ENCODE measurements around the gene ZC3H18.

Gene ZC3H18

GRCh38 chr16:88533381-88533917 is 36.8 kb upstream of the ZC3H18 start:
- Histone ChIP-seq H3K14ac (ENCODE audit: low read length) (no peak overlapping the region), H3K4me3 (ENCODE audit: low read length in 2 of 2) (peak overlapping the region in 1 of 2 donors; percentile 90)
- no CpG with 5 or more reads among the region's 79 CpGs for WGBS, 2 donors (ENCODE audit: extremely low coverage in 2 of 2, insufficient read length in 2 of 2, insufficient replicate concordance in 1 of 2)

GRCh38 chr16:88533932-88534637 is 36.1 kb upstream of the ZC3H18 start:
- H3K27ac ChIP-seq (replicated peaks; ENCODE audit: low read length) = peak overlapping the region; percentile 69
- WGBS, 2 donors (ENCODE audit: extremely low coverage in 2 of 2, insufficient read length in 2 of 2, insufficient replicate concordance in 1 of 2) = no CpG with 5 or more reads among the region's 114 CpGs
- H3K18ac ChIP-seq (ENCODE audit: low read length) = peak overlapping the region; percentile 99

More at GRCh38 chr16:88533381-88533917, 36.8 kb upstream of the ZC3H18 start:
- Histone ChIP-seq H2BK5ac (ENCODE audit: low read length) (peak overlapping the region; percentile 39), H2BK120ac (ENCODE audit: low read depth, low read length) (no peak overlapping the region), H3K9ac (ENCODE audit: low read depth, low read length, poor library complexity) (peak overlapping the region; percentile 88), H3K4me2 (ENCODE audit: insufficient read depth, low read length, poor library complexity, severe bottlenecking) (peak overlapping the region; percentile 91), H2BK15ac (ENCODE audit: low read length) (no peak overlapping the region), H3K27me3 (ENCODE audit: control insufficient read depth in 3 of 3, insufficient read depth in 3 of 3, low read depth in 1 of 3, low read length in 3 of 3) (peaks cover 0 to 4% (median under 1%) of the 10 kb centered on the region in 3 experiments), H3K18ac (ENCODE audit: low read length) (peak overlapping the region; percentile 83), H2AK5ac (ENCODE audit: low read depth, low read length) (peak overlapping the region; percentile 98), H3K4ac (ENCODE audit: low read length) (no peak overlapping the region), H3K79me1 (ENCODE audit: low read depth, low read length) (peaks cover 13% of the 10 kb centered on the region), H3K36me3 (replicated peaks in 1 of 2; ENCODE audit: control insufficient read depth in 2 of 2, insufficient read depth in 2 of 2, low read length in 2 of 2) (peaks cover 2 to 8% of the 10 kb centered on the region in 2 donors), H3K9me3 (replicated peaks in 1 of 2; ENCODE audit: control insufficient read depth in 2 of 2, insufficient read depth in 1 of 2, low read depth in 1 of 2, low read length in 2 of 2) (no peaks in the 10 kb centered on the region), H2BK12ac (ENCODE audit: low read length) (no peak overlapping the region), H4K91ac (ENCODE audit: low read depth, low read length, poor library complexity) (no peak overlapping the region), H3K23ac (ENCODE audit: low read depth, low read length, poor library complexity) (peak overlapping the region; percentile 89), H4K8ac (ENCODE audit: low read depth, low read length) (no peak overlapping the region), H3K27ac (replicated peaks; ENCODE audit: low read length) (no peak overlapping the region), H2AFZ (ENCODE audit: low read length) (no peak overlapping the region), H3K4me1 (ENCODE audit: control insufficient read depth in 2 of 2, insufficient read depth in 1 of 2, low read depth in 1 of 2, low read length in 2 of 2) (peaks cover 7 to 9% of the 10 kb centered on the region in 2 donors)
- DNase-seq (ENCODE audit: low spot score) = peak; percentile 29

DNA sequence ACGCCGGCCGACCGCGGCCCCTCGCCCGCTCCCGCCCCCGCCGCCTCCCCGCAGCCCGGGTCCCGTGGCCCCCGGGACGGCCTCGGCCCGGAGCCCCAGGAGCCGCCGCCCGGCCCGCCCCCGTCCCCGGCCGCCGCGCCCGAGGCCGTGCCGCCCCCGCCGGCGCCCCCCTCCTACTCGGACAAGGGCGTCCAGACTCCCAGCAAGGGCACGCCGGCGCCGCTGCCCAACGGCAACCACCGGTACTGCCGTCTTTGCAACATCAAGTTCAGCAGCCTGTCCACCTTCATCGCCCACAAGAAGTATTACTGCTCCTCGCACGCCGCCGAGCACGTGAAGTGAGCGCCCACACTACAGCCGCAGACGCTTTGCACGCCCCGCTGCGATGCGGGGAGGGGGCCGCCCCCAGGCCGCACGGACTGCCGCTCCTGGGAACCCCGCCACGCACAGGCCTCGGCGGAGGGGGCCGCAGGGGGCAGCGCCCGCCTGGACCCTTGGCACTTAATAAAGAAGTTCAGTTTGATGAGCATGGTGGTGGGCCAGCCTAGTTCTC is 35.5 kb upstream of the ZC3H18 start:
- H3K23ac ChIP-seq (ENCODE audit: low read depth, low read length, poor library complexity) = no peak overlapping the region
- H3K27me3 ChIP-seq (ENCODE audit: control insufficient read depth in 3 of 3, insufficient read depth in 3 of 3, low read depth in 1 of 3, low read length in 3 of 3) = peaks cover 0 to 15% (median 10%) of the 10 kb centered on the region in 3 experiments
- no peak overlapping the region for H4K91ac ChIP-seq (ENCODE audit: low read depth, low read length, poor library complexity)
- no peaks in the 10 kb centered on the region for H3K9me3 ChIP-seq (replicated peaks in 1 of 2; ENCODE audit: control insufficient read depth in 2 of 2, insufficient read depth in 1 of 2, low read depth in 1 of 2, low read length in 2 of 2)
- H3K4ac ChIP-seq (ENCODE audit: low read length) = peak overlapping the region; percentile 23
- peak overlapping the region; percentile 89 for H2AFZ ChIP-seq (ENCODE audit: low read length)
- no peak overlapping the region for H2BK120ac ChIP-seq (ENCODE audit: low read depth, low read length)
- H4K8ac ChIP-seq (ENCODE audit: low read depth, low read length) = no peak overlapping the region
- peak overlapping the region; percentile 21 for H3K14ac ChIP-seq (ENCODE audit: low read length)
- peaks cover 2 to 8% of the 10 kb centered on the region in 2 donors for H3K36me3 ChIP-seq (replicated peaks in 1 of 2; ENCODE audit: control insufficient read depth in 2 of 2, insufficient read depth in 2 of 2, low read length in 2 of 2)
- no peak overlapping the region for H3K27ac ChIP-seq (replicated peaks; ENCODE audit: low read length)
- no peak overlapping the region for H2BK15ac ChIP-seq (ENCODE audit: low read length)
- H2BK12ac ChIP-seq (ENCODE audit: low read length) = no peak overlapping the region
- H3K4me3 ChIP-seq (ENCODE audit: low read length in 2 of 2) = peak overlapping the region; percentile 69 to 99
- DNase-seq (ENCODE audit: low spot score) = no peak
- H3K9ac ChIP-seq (ENCODE audit: low read depth, low read length, poor library complexity) = peak overlapping the region; percentile 91
- peaks cover 8 to 13% of the 10 kb centered on the region in 2 donors for H3K4me1 ChIP-seq (ENCODE audit: control insufficient read depth in 2 of 2, insufficient read depth in 1 of 2, low read depth in 1 of 2, low read length in 2 of 2)
- peak overlapping the region; percentile 28 for H3K18ac ChIP-seq (ENCODE audit: low read length)
- H3K79me1 ChIP-seq (ENCODE audit: low read depth, low read length) = peaks cover 15% of the 10 kb centered on the region
- peak overlapping the region; percentile 70 for H2AK5ac ChIP-seq (ENCODE audit: low read depth, low read length)
- H2BK5ac ChIP-seq (ENCODE audit: low read length) = no peak overlapping the region
- no CpG with 5 or more reads among the region's 65 CpGs for WGBS, 2 donors (ENCODE audit: extremely low coverage in 2 of 2, insufficient read length in 2 of 2, insufficient replicate concordance in 1 of 2)
- peak overlapping the region; percentile 86 for H3K4me2 ChIP-seq (ENCODE audit: insufficient read depth, low read length, poor library complexity, severe bottlenecking)

More at GRCh38 chr16:88533932-88534637, 36.1 kb upstream of the ZC3H18 start:
- H4K91ac ChIP-seq (ENCODE audit: low read depth, low read length, poor library complexity) = no peak overlapping the region
- peak overlapping the region; percentile 91 for H3K4me2 ChIP-seq (ENCODE audit: insufficient read depth, low read length, poor library complexity, severe bottlenecking)
- H2AFZ ChIP-seq (ENCODE audit: low read length) = peak overlapping the region; percentile 89
- no peaks in the 10 kb centered on the region for H3K9me3 ChIP-seq (replicated peaks in 1 of 2; ENCODE audit: control insufficient read depth in 2 of 2, insufficient read depth in 1 of 2, low read depth in 1 of 2, low read length in 2 of 2)
- peak overlapping the region; percentile 41 for H2BK12ac ChIP-seq (ENCODE audit: low read length)
- peak overlapping the region; percentile 96 for H3K23ac ChIP-seq (ENCODE audit: low read depth, low read length, poor library complexity)
- no peak overlapping the region for H2BK120ac ChIP-seq (ENCODE audit: low read depth, low read length)
- peaks cover 13% of the 10 kb centered on the region for H3K79me1 ChIP-seq (ENCODE audit: low read depth, low read length)
- peak overlapping the region; percentile 23 for H3K4ac ChIP-seq (ENCODE audit: low read length)
- peak overlapping the region; percentile 94 for H2AK5ac ChIP-seq (ENCODE audit: low read depth, low read length)
- peaks cover 0 to 9% (median 5%) of the 10 kb centered on the region in 3 experiments for H3K27me3 ChIP-seq (ENCODE audit: control insufficient read depth in 3 of 3, insufficient read depth in 3 of 3, low read depth in 1 of 3, low read length in 3 of 3)
- H2BK5ac ChIP-seq (ENCODE audit: low read length) = peak overlapping the region; percentile 39
- no peak overlapping the region for H2BK15ac ChIP-seq (ENCODE audit: low read length)
- DNase-seq (ENCODE audit: low spot score) = peak; percentile 75
- peaks cover 2 to 8% of the 10 kb centered on the region in 2 donors for H3K36me3 ChIP-seq (replicated peaks in 1 of 2; ENCODE audit: control insufficient read depth in 2 of 2, insufficient read depth in 2 of 2, low read length in 2 of 2)
- peak overlapping the region; percentile 92 for H4K8ac ChIP-seq (ENCODE audit: low read depth, low read length)
- peaks cover 8 to 13% of the 10 kb centered on the region in 2 donors for H3K4me1 ChIP-seq (ENCODE audit: control insufficient read depth in 2 of 2, insufficient read depth in 1 of 2, low read depth in 1 of 2, low read length in 2 of 2)
- peak overlapping the region; percentile 99 for H3K9ac ChIP-seq (ENCODE audit: low read depth, low read length, poor library complexity)
- peak overlapping the region; percentile 69 to 99 for H3K4me3 ChIP-seq (ENCODE audit: low read length in 2 of 2)
- H3K14ac ChIP-seq (ENCODE audit: low read length) = peak overlapping the region; percentile 99

All from neuronal stem cell (in vitro differentiated cells).